Measurements from ENCODE around the gene BCL3.

DNA sequence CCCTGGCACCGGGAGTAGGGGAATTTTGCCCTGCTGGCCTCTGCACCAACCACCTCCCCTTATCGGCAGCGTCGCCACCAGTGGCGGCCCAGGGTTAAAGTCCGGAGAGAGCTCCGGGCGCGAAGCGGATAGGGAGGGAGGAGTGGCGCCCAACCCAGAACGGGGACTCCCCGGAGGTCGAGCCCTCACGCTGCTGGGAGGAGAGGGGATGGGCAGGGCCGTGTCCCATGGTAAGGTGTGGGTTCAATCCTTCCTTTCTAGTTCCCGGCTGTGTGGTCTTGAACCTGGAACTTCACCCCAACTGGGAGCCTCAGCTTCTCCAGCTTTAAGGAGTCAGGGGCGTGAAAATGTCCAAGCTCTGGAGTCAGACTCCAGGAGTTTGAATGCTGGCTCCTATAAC lies 23.3 kb upstream of the BCL3 start:
- no peak for TF ChIP-seq EZH2 (IDR thresholded peaks at IDR 0.05; ENCODE audit: low read depth, unreplicated experiment)
- no peak for TF ChIP-seq POLR2AphosphoS5 (IDR thresholded peaks at IDR 0.05; ENCODE audit: low read depth)
- TF ChIP-seq CTCF (conservative IDR thresholded peaks at IDR 0.05; ENCODE audit: low read depth in 2 of 2): 0 out of 4 replicates have a peak, but pooled peaks of 1 of the 2 experiments have one; percentile 3
- no peak for TF ChIP-seq NANOG (IDR thresholded peaks at IDR 0.05; ENCODE audit: borderline replicate concordance)
- TF ChIP-seq CREB1 (CRISPR knock-in tag; IDR thresholded peaks at IDR 0.05; ENCODE audit: low read depth): no peak
- TF ChIP-seq REST (IDR thresholded peaks at IDR 0.05; ENCODE audit: unreplicated experiment): no peak
- no peak for TF ChIP-seq EZH2phosphoT487 (IDR thresholded peaks at IDR 0.05; ENCODE audit: unreplicated experiment)
- TF ChIP-seq ETS1 (IDR thresholded peaks at IDR 0.05): no peak
- TF ChIP-seq STAT1 (IDR thresholded peaks at IDR 0.05; ENCODE audit: unreplicated experiment): no peak
- no peak for TF ChIP-seq JUNB (IDR thresholded peaks at IDR 0.05; ENCODE audit: unreplicated experiment)
- no peak for TF ChIP-seq ZNF331 (CRISPR knock-in tag; IDR thresholded peaks at IDR 0.05; ENCODE audit: low read depth)

All from GM23338 (cell line).